ENCODE data around the gene CD300LG.

- TF ChIP-seq GATA3 (IDR thresholded peaks at IDR 0.05; ENCODE audit: borderline replicate concordance): no peak
- no peak for TF ChIP-seq SMC3 (IDR thresholded peaks at IDR 0.05)
- TF ChIP-seq, protein P1, sequence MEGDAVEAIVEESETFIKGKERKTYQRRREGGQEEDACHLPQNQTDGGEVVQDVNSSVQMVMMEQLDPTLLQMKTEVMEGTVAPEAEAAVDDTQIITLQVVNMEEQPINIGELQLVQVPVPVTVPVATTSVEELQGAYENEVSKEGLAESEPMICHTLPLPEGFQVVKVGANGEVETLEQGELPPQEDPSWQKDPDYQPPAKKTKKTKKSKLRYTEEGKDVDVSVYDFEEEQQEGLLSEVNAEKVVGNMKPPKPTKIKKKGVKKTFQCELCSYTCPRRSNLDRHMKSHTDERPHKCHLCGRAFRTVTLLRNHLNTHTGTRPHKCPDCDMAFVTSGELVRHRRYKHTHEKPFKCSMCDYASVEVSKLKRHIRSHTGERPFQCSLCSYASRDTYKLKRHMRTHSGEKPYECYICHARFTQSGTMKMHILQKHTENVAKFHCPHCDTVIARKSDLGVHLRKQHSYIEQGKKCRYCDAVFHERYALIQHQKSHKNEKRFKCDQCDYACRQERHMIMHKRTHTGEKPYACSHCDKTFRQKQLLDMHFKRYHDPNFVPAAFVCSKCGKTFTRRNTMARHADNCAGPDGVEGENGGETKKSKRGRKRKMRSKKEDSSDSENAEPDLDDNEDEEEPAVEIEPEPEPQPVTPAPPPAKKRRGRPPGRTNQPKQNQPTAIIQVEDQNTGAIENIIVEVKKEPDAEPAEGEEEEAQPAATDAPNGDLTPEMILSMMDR (IDR thresholded peaks at IDR 0.05): no peak
- no peak for TF ChIP-seq HDAC2 (IDR thresholded peaks at IDR 0.05)
- no peak for TF ChIP-seq MAZ (IDR thresholded peaks at IDR 0.05; ENCODE audit: borderline replicate concordance, low read depth, low read length)
- no peak for TF ChIP-seq KDM5A (IDR thresholded peaks at IDR 0.05)
- TF ChIP-seq TFCP2L1 (CRISPR knock-in tag; IDR thresholded peaks at IDR 0.05): no peak
- TF ChIP-seq, protein P2, sequence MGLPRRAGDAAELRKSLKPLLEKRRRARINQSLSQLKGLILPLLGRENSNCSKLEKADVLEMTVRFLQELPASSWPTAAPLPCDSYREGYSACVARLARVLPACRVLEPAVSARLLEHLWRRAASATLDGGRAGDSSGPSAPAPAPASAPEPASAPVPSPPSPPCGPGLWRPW (IDR thresholded peaks at IDR 0.05): no peak
- no peak for TF ChIP-seq SREBF2 (IDR thresholded peaks at IDR 0.05)
Observed at GRCh38 chr17:43890240-43890639, 43.3 kb downstream of the CD300LG start.
